GM21737 (cell line): Measurements from ENCODE around the gene OR14J1.
"Not testable (repeated sequence)": the region's sequence is repeated elsewhere in the genome, so short reads cannot be mapped to it uniquely, and the experiment has no call there.

Source experiments
- ATAC-seq: cut with Tn5 transposase; IDR thresholded peaks from one replicate; pipeline ENCODE4 v1.9.1; 2021; ENCODE audit warnings: mild to moderate bottlenecking, moderate library complexity; ENCODE audit not compliant: unreplicated experiment

OR14J1 gene, protein sequence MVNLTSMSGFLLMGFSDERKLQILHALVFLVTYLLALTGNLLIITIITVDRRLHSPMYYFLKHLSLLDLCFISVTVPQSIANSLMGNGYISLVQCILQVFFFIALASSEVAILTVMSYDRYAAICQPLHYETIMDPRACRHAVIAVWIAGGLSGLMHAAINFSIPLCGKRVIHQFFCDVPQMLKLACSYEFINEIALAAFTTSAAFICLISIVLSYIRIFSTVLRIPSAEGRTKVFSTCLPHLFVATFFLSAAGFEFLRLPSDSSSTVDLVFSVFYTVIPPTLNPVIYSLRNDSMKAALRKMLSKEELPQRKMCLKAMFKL

GRCh38 chr6:29301316-29301715 is at the start of gene OR14J1:
Gene OR14J1 (plus strand): TSS chr6:29301701. CDS start chr6:29306690, 4,989 bp downstream.
- ATAC-seq: no peak

DNA sequence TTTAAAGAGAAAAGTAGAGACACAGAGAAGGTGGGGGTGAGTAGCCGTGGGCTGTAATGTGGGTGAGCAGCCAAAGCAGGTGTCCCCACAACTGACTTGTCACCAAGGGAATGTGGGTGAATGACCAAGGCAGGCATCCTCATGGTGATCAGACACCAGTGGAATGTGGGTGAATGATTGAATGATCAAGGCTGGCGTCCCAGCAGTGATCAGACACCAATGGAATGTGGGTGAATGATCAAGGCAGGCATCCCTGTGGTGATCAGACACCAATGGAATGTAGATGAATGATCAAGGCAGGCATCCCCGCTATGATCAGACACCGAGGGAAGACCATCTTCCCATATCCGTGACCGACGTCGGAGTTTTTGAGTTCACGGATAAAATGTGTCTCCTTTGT is 49.8 kb upstream of the OR14J1 start:
- no peak for ATAC-seq

DNA sequence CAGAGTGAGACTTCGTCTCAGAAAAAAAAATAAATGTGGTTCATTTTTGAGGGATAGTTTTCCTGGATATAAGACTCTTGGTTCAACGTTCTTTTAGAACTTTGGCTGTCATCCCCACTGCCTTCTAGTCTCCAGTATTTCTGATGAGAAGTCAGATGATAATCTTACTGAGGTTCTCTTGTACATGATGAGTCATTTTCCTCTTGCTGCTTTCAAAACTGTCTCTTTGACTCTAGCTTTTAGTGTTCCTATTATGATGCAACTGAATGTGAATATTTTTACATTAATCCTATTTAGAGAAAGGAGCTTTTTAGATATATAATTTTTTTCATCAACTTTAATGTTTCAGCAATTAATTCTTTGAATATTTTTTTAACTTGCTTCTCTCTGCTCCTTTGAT is 46.0 kb upstream of the OR14J1 start:
- ATAC-seq: no peak

GRCh38 chr6:29259721-29260120 is 41.8 kb upstream of the OR14J1 start:
- no peak for ATAC-seq

GRCh38 chr6:29263001-29263400 is 38.5 kb upstream of the OR14J1 start:
- no peak for ATAC-seq

DNA sequence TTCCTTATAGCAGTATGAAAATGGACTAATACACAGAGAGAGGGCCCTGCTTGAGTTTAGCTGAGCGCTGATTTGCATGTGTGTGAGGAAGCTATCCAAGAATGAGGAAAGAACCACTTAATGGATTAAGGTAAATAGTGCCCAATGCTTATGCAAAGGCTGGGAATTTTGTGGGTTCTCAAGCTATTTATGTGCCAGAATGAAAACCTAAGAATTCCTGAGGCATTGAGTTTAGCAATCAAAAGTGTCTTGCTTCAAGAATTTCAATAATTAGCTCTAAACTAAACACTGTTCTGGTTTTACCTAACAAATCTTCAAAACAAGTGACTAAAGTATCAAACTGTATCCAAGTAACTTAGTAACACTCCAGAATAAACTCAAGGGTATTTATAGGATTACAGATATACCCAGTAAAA is 7.0 kb upstream of the OR14J1 start:
- ATAC-seq: no peak

- ATAC-seq: no peak
Observed at GRCh38 chr6:29295181-29295585, 6.3 kb upstream of the OR14J1 start.

DNA sequence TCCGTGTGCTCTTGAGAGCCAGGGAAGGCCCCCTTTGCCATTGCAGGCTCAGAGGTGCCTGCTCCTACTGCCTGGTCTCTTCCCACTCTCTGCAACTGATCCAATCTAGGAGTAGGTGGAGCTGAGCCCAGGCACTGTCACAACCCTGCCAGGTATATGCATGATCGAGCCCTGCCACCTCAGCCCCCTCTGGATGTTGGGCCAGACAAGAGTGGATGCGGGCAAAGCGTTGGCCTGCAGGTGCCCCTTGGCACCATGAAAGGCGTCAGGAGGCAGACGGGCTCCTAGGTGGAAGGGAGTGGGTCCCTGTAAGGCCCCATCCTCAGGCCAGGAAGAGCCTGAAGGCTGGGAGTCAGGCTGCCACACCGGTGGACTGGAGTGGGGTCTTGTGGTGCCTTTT is 5.9 kb upstream of the OR14J1 start:
- ATAC-seq: no peak

GRCh38 chr6:29319931-29320330 is 18.4 kb downstream of the OR14J1 start:
- no peak for ATAC-seq

DNA sequence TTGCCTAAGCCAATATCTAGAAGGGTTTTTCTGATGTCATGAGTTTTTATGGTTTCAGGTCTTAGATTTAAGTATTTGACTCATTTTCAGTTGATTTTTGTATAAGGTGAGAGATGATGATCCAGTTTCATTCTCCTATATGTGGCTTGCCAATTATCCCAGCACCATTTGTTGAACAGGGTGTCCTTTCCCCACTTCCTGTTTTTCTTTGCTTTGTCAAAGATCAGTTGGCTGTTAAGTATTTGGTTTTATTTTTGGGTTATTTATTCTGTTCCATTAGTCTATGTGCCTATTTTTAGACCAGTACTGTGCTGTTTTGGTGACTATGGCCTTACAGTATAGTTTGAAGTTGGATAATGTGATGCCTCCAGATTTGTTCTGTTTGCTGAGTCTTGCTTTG is 21.8 kb downstream of the OR14J1 start:
- ATAC-seq: not testable (repeated sequence)

GRCh38 chr6:29325777-29326176 is 24.3 kb downstream of the OR14J1 start:
- ATAC-seq: no peak

DNA sequence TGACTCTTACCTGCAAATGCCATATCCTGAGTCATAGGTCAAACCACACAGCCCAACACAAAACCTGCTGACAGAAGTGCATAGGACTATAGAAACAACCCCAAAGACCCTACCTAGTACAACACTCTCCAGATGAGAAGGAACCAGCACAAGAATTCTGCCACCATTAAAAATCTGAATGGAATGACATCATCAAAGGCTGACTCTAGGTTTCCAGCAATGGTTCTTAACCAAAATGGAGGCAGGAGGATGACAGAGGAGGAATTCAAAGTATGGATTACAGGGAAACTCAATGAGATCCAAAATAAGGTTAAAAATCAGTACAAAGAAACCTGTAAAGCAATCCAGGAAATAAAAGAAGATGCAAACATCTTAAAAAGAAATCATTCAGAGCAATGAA is 31.2 kb downstream of the OR14J1 start:
- ATAC-seq: no peak

DNA sequence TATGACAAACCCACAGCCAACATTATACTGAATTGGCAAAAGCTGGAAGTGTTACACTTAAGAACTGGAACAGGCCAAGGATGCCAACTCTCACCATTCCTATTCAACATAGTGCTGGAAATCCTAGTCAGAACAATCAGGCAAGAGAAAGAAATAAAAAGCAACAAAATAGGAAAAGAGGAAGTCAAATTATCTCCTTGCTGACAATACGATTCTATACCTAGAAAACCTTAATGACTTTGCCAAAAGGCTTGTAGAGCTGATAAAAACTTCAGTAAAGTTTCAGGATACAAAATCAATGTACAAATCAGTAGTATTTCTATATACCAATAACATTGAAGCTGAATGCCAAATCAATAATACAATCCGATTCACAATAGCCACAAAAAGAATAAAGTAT is 34.8 kb downstream of the OR14J1 start:
- ATAC-seq: no peak

DNA sequence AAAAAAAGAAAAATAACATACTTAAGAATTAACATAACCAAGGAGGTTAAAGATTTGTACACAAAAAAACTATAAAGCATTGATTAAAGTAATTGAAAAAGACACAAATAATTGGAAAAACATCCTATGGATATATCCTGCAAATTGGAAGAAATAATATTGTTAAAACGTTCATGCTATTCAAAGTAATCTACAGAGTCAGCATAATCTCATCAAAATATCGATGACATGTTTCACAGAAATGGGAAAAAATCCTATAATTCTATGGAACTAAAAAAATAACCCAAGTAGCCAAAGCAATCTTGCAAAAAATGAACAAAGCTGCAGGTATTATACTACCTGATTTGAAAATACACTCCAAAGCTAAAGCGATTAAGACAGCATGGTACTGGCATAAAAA is 43.9 kb downstream of the OR14J1 start:
- no peak for ATAC-seq

DNA sequence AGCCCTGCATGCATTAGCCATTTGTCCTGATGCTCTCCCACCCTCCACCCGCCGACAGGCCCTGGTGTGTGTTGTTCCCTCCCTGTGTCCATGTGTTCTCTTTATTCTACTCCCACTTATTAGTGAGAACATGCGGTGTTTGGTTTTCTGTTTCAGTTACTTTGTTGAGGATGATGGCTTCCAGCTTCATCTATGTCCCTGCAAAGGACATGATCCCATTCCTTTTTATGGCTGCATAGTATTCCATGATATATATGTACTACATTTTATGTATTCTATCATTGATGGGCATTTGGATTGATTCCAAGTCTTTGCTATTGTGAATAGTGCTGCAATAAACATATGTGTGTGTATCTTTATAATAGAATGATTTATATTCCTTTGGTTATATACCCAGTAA is 47.8 kb downstream of the OR14J1 start:
- not testable (repeated sequence) for ATAC-seq

- ATAC-seq: no peak
Observed at GRCh38 chr6:29354980-29355379, 53.5 kb downstream of the OR14J1 start.

GRCh38 chr6:29355603-29356002 is 54.1 kb downstream of the OR14J1 start:
- ATAC-seq: no peak
